ENCODE data around the gene NPAS1. TPM values are rescaled to one million over a fixed set of nuclear protein-coding genes. Genes with fewer than 3 reads are reported as not detected.
A peak's percentile ranks its signal among the peaks of the same experiment; 100 is the strongest.

Gene NPAS1
- total RNA-seq, 1 donor from 2014 or later: 0.55 TPM

- DNase-seq (ENCODE audit: low read depth): no peak
Observed at GRCh38 chr19:47081095-47081494, 61.5 kb downstream of the NPAS1 start.

GRCh38 chr19:47082493-47082892, 62.9 kb downstream of the NPAS1 start:
- DNase-seq (ENCODE audit: low read depth): no peak

GRCh38 chr19:47084879-47085439, 65.3 kb downstream of the NPAS1 start:
- DNase-seq (ENCODE audit: low read depth): no peak

GRCh38 chr19:47086280-47086679, 66.6 kb downstream of the NPAS1 start:
- no peak for DNase-seq (ENCODE audit: low read depth)

GRCh38 chr19:47089767-47090350, 70.2 kb downstream of the NPAS1 start:
- no peak for DNase-seq (ENCODE audit: low read depth)

- DNase-seq (ENCODE audit: low read depth): peak; percentile 37
Observed at GRCh38 chr19:47093254-47093653, 73.6 kb downstream of the NPAS1 start.

- DNase-seq (ENCODE audit: low read depth): no peak
Observed at GRCh38 chr19:47093841-47094240, 74.2 kb downstream of the NPAS1 start.

- DNase-seq (ENCODE audit: low read depth): no peak
Observed at GRCh38 chr19:47094557-47095475, 75.2 kb downstream of the NPAS1 start.

Other genes with a start within 250 kb of the NPAS1 start
- gene SLC1A5, start 231.2 kb upstream of the NPAS1 start, total RNA-seq: 75.0 and 92.7 TPM in 2 replicates
- gene AP2S1, start 169.0 kb upstream of the NPAS1 start, total RNA-seq: 117 and 122 TPM in 2 replicates
- gene ARHGAP35, start 158.8 kb upstream of the NPAS1 start, total RNA-seq: 19.6 and 104 TPM in 2 replicates
- 11.6 and 35.8 TPM in 2 replicates for gene TMEM160, start 28.8 kb downstream of the NPAS1 start, total RNA-seq
- 7.5 and 20.4 TPM in 2 replicates for gene ZC3H4, start 93.9 kb downstream of the NPAS1 start, total RNA-seq
- 106 and 164 TPM in 2 replicates for gene SAE1, start 111.0 kb downstream of the NPAS1 start, total RNA-seq
- 21.1 and 29.7 TPM in 2 replicates for gene BBC3, start 211.4 kb downstream of the NPAS1 start, total RNA-seq
- 4.0 and 9.8 TPM in 2 replicates for gene CCDC9, start 236.7 kb downstream of the NPAS1 start, total RNA-seq